ENCODE data around the gene UIMC1. TPM values are rescaled to one million over a fixed set of nuclear protein-coding genes. Genes with fewer than 3 reads are reported as not detected.

UIMC1 gene
- total RNA-seq, 1 experiment from 2014 or later: 52.8 TPM

- no peaks in the 10 kb centered on the region for H3K9me3 ChIP-seq
- no peak overlapping the region for H3K4me3 ChIP-seq (ENCODE audit: low read depth, low read length)
- intact Hi-C loops (cut with micrococcal nuclease; ENCODE audit: unreplicated experiment): no loop called here
- ChIA-PET POLR2A (no interaction called here), CTCF (no interaction called here)
- no peaks in the 10 kb centered on the region; the same call in 1 of the 2 replicates for H3K36me3 ChIP-seq (ENCODE audit: control insufficient read depth, insufficient read depth, low read length)
- no peaks in the 10 kb centered on the region for H3K27me3 ChIP-seq (replicated peaks; ENCODE audit: control insufficient read depth, insufficient read depth, low read length)
- TF ChIP-seq CTCF (IDR thresholded peaks at IDR 0.05; ENCODE audit: insufficient read depth in 1 of 2, low read depth in 1 of 2, low read length in 1 of 2, severe bottlenecking in 1 of 2, unreplicated experiment in 1 of 2): no peak
- no peak overlapping the region for H3K4me3 Mint-ChIP-seq (ENCODE audit: unreplicated experiment)
- H3K4me1 Mint-ChIP-seq (ENCODE audit: low read depth, unreplicated experiment): peaks cover 25% of the 10 kb centered on the region
- peaks cover 46% of the 10 kb centered on the region for H3K36me3 Mint-ChIP-seq (ENCODE audit: insufficient read depth, unreplicated experiment)
- H3K4me1 ChIP-seq: peaks cover 18% of the 10 kb centered on the region
- no peaks in the 10 kb centered on the region for H3K27me3 Mint-ChIP-seq (ENCODE audit: insufficient read depth, unreplicated experiment)
- no peak overlapping the region for H3K27ac Mint-ChIP-seq (ENCODE audit: unreplicated experiment)
- no TSS peak for BruUV-seq (replicated peaks)
- H3K9me3 Mint-ChIP-seq (ENCODE audit: unreplicated experiment): no peaks in the 10 kb centered on the region
- DNase-seq: no peak
Measured at GRCh38 chr5:176918613-176919012, 88.0 kb downstream of the UIMC1 start.

DNA sequence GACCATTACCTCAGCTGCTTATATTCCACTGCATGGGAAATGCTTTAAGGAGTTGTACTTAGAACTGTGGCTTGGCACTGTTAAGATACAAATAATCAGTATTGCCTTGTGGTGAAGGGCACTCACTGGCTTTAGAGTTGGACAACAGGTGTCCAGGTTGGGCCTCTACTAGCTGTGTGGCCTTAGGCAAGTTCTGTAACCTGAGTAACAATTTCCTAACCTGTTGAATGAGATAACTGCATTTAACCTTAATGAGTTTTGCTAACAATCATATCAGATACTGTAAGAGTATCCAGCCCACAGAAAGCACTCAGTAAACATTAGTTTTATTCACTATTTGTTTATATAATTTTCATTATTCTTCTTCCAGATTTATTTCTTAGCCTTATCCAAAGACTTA, 90.2 kb downstream of the UIMC1 start:
- no peak for TF ChIP-seq CTCF (IDR thresholded peaks at IDR 0.05; ENCODE audit: insufficient read depth in 1 of 2, low read depth in 1 of 2, low read length in 1 of 2, severe bottlenecking in 1 of 2, unreplicated experiment in 1 of 2)
- no peak overlapping the region for H3K4me3 Mint-ChIP-seq (ENCODE audit: unreplicated experiment)
- CTCF ChIA-PET: no interaction called here
- H3K9me3 Mint-ChIP-seq (ENCODE audit: unreplicated experiment): no peaks in the 10 kb centered on the region
- no peaks in the 10 kb centered on the region for H3K27me3 Mint-ChIP-seq (ENCODE audit: insufficient read depth, unreplicated experiment)
- H3K4me1 ChIP-seq: no peaks in the 10 kb centered on the region
- intact Hi-C loops (cut with micrococcal nuclease; ENCODE audit: unreplicated experiment): no loop called here
- H3K27me3 ChIP-seq (replicated peaks; ENCODE audit: control insufficient read depth, insufficient read depth, low read length): no peaks in the 10 kb centered on the region
- H3K9me3 ChIP-seq: no peaks in the 10 kb centered on the region
- peaks cover 5% of the 10 kb centered on the region for H3K4me1 Mint-ChIP-seq (ENCODE audit: low read depth, unreplicated experiment)
- no peak overlapping the region for H3K4me3 ChIP-seq (ENCODE audit: low read depth, low read length)
- H3K36me3 ChIP-seq (ENCODE audit: control insufficient read depth, insufficient read depth, low read length): no peaks in the 10 kb centered on the region; the same call in 1 of the 2 replicates
- H3K27ac Mint-ChIP-seq (ENCODE audit: unreplicated experiment): no peak overlapping the region
- no TSS peak for BruUV-seq (replicated peaks)
- peaks cover 30% of the 10 kb centered on the region for H3K36me3 Mint-ChIP-seq (ENCODE audit: insufficient read depth, unreplicated experiment)
- POLR2A ChIA-PET: no interaction called here
- DNase-seq: no peak

DNA sequence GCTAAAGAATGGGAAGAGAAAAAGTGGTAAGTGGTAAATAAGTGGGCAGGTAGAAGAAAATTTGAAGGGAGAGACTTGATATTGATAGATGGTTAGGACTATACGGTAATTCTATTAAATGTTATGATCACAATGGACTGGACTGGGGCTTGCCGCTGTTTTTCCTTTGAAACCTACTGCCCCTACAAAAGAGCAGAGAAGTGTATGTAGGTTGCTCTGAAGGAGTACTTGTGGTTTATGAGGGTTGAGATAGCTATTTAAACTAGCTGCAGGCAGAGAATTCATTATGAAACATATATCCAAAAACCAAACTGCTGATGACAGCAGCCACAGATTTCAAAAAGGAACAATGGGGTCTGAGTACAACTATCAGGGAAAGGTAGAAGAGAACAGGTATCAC, 90.7 kb downstream of the UIMC1 start:
- H3K4me1 ChIP-seq: no peaks in the 10 kb centered on the region
- intact Hi-C loops (cut with micrococcal nuclease; ENCODE audit: unreplicated experiment): no loop called here
- H3K4me3 Mint-ChIP-seq (ENCODE audit: unreplicated experiment): no peak overlapping the region
- BruUV-seq (replicated peaks): no TSS peak
- H3K36me3 ChIP-seq (ENCODE audit: control insufficient read depth, insufficient read depth, low read length): no peaks in the 10 kb centered on the region; the same call in 1 of the 2 replicates
- peaks cover 26% of the 10 kb centered on the region for H3K36me3 Mint-ChIP-seq (ENCODE audit: insufficient read depth, unreplicated experiment)
- ChIA-PET CTCF (no interaction called here), POLR2A (no interaction called here)
- H3K27me3 ChIP-seq (replicated peaks; ENCODE audit: control insufficient read depth, insufficient read depth, low read length): no peaks in the 10 kb centered on the region
- H3K27ac Mint-ChIP-seq (ENCODE audit: unreplicated experiment): no peak overlapping the region
- no peak overlapping the region for H3K4me3 ChIP-seq (ENCODE audit: low read depth, low read length)
- TF ChIP-seq CTCF (IDR thresholded peaks at IDR 0.05; ENCODE audit: insufficient read depth in 1 of 2, low read depth in 1 of 2, low read length in 1 of 2, severe bottlenecking in 1 of 2, unreplicated experiment in 1 of 2): no peak
- peaks cover under 1% of the 10 kb centered on the region for H3K4me1 Mint-ChIP-seq (ENCODE audit: low read depth, unreplicated experiment)
- no peak for DNase-seq
- H3K27me3 Mint-ChIP-seq (ENCODE audit: insufficient read depth, unreplicated experiment): no peaks in the 10 kb centered on the region
- H3K9me3 ChIP-seq: no peaks in the 10 kb centered on the region
- H3K9me3 Mint-ChIP-seq (ENCODE audit: unreplicated experiment): no peaks in the 10 kb centered on the region

Data from Caco-2 (cell line).